MG63 (cell line): ENCODE measurements around the gene GARIN5B. TPM values are rescaled to one million over a fixed set of nuclear protein-coding genes. Genes with fewer than 3 reads are reported as not detected.
"Not testable (repeated sequence)": the region's sequence is repeated elsewhere in the genome, so short reads cannot be mapped to it uniquely, and the experiment has no call there.

Experiments
- DNase-seq: peaks from one replicate; pipeline ENCODE4 v3.0.0-alpha.2; 2020
- H3K27me3 ChIP-seq: fragments of 250-450 bp; sonication (Bioruptor Pico); 2 replicates; pipeline ENCODE4 v1.5.1; 2020; ENCODE audit warnings: mild to moderate bottlenecking, moderate library complexity
- H3K36me3 ChIP-seq: fragments of 250-450 bp; sonication (Bioruptor Pico); 2 replicates; pipeline ENCODE4 v1.5.1; 2020; ENCODE audit warnings: mild to moderate bottlenecking, moderate library complexity
- H3K4me3 ChIP-seq: fragments of 250-450 bp; sonication (Bioruptor Pico); 2 replicates; pipeline ENCODE4 v1.5.1; 2020; ENCODE audit warnings: mild to moderate bottlenecking, moderate library complexity
- H3K9me3 ChIP-seq: fragments of 250-450 bp; sonication (Bioruptor Pico); 2 replicates; pipeline ENCODE4 v1.5.1; 2020; ENCODE audit warnings: mild to moderate bottlenecking, moderate library complexity
- total RNA-seq: library from RNA; depleted of rRNA; stranded (reverse); fragments of >200 nt; shearing (Covaris generic); gene quantifications from 2 replicates; pipeline ENCODE4 v1.2.3, GENCODE V29; 2014; ENCODE audit warnings: low replicate concordance; rRNA removed

Gene GARIN5B
- total RNA-seq: not detected in 2 replicates

GRCh38 chr19:55362990-55363716 is at the start of gene GARIN5B:
Gene GARIN5B (minus strand): TSS chr19:55363260. CDS start chr19:55363066, 194 bp downstream.
- Histone ChIP-seq H3K4me3 (no peak within 1 kb of the TSS), H3K36me3 (no peaks in the 10 kb centered on the region), H3K27me3 (no peaks in the 10 kb centered on the region), H3K9me3 (no peaks in the 10 kb centered on the region)
- DNase-seq: no peak

- peaks cover 20% of the 10 kb centered on the region for H3K36me3 ChIP-seq
- no peaks in the 10 kb centered on the region for H3K9me3 ChIP-seq
- H3K4me3 ChIP-seq: no peak overlapping the region
- no peaks in the 10 kb centered on the region for H3K27me3 ChIP-seq
- no peak for DNase-seq
Observed at GRCh38 chr19:55410168-55410567, 47.1 kb upstream of the GARIN5B start.

GRCh38 chr19:55409179-55409578 is 46.1 kb upstream of the GARIN5B start:
- H3K27me3 ChIP-seq, H3K9me3 ChIP-seq, H3K4me3 ChIP-seq, DNase-seq: not testable (repeated sequence)
- peaks cover 30% of the 10 kb centered on the region for H3K36me3 ChIP-seq

GRCh38 chr19:55408533-55408872 is 45.4 kb upstream of the GARIN5B start:
- Histone ChIP-seq H3K27me3 (no peaks in the 10 kb centered on the region), H3K4me3 (peak overlapping the region; percentile 32), H3K36me3 (peaks cover 37% of the 10 kb centered on the region), H3K9me3 (no peaks in the 10 kb centered on the region)
- no peak for DNase-seq

- peaks cover 42% of the 10 kb centered on the region for H3K36me3 ChIP-seq
- DNase-seq: peak; percentile 99
- H3K4me3 ChIP-seq: peak overlapping the region; percentile 98
- no peaks in the 10 kb centered on the region for H3K27me3 ChIP-seq
- H3K9me3 ChIP-seq: no peaks in the 10 kb centered on the region
Observed at GRCh38 chr19:55407800-55408532, 44.9 kb upstream of the GARIN5B start.

DNA sequence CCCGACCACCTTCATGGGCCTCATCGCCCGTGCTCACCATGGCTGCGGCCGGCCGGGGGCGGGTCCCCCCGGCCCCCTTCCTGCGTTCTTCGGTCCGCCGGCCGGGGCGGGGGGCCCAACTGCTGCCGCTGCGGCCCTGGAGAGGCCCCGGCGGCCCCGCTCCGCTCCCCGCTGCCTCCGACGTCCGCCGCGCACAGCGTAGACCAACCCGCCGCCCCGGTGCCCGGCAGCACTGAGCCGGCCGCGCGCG is 44.4 kb upstream of the GARIN5B start, which contains the start of gene UBE2S:
Gene UBE2S (minus strand): TSS at position 239 of the 250 bp plus-strand sequence. CDS start 199 bp downstream, at position 40.
- Histone ChIP-seq H3K4me3 (peak within 1 kb of the TSS; percentile 98), H3K36me3 (peaks cover 47% of the 10 kb centered on the region)
- not testable (repeated sequence) for H3K27me3 ChIP-seq, H3K9me3 ChIP-seq, DNase-seq

DNA sequence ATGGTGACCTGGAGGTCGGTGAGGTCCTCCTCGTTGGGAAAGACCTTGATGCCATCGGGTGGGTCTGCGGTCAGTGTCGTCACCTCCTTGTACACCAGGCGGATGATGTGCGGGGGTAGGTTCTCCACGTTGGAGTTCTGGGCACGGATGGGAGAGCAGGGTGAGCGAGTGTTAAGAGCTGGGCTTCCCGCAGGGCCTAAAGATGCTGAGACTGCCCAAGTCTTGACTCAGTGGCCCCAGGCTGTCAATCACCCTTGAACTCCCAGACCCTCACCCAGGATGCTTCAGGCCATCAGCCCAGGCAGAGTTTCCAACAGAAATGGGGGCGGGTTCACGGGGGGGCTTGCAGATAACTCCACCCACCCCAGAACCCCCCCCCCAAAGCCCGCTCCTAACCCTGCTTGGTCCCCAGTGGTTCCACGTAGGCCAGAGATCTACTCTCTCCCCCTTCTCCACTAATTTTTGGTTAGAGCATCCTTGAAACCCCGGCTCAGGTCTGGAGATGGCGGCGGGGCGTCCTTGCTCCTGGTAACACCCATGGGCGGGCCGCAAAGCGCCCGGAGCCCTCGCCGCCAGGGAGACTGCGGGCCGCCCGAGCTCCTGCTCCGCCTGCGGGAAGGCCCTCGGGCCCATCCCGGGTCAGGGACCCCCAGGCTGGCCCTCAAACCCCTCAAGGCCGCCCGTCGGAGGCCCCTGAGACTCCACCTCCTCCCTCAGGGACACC is 43.9 kb upstream of the GARIN5B start:
- DNase-seq: peak; percentile 48
- Histone ChIP-seq H3K4me3 (peak overlapping the region; percentile 98), H3K36me3 (peaks cover 52% of the 10 kb centered on the region), H3K27me3 (no peaks in the 10 kb centered on the region), H3K9me3 (no peaks in the 10 kb centered on the region)

DNA sequence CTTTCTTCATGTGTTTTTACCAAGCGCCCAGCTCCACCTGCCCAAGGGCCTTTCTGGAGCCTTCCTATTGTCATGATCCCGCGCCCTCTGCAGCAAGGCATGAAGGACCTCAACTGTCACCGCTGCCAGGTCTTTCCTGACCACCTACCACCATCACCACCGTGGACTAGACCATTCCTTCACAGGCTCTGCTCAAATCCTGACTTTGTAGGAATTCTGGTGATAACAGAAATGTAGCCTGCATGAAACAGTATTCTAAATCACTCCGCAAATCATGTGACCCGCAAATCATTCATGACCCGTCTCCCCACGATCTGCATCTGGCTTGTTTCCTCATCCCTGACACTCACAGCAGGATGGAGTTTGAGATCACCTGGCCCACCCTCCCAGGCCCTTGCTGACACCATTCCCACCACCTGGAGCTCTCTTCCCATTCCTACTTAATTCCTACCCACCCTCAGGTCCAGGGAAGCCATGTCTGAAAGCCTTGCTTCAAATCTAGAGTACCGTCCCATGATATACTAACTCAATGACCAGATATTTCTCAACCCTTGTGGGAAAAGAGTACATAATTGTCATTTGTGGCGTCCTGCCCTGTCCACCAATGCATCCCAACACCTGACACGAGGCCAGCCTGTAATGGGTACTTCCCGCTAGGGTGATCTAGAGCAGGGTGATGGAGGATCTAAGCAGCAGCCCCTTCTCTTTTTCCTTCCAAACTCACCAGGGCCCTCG is 43.2 kb upstream of the GARIN5B start:
- no peaks in the 10 kb centered on the region for H3K27me3 ChIP-seq
- peak overlapping the region; percentile 98 for H3K4me3 ChIP-seq
- H3K36me3 ChIP-seq: peaks cover 58% of the 10 kb centered on the region
- no peak for DNase-seq
- no peaks in the 10 kb centered on the region for H3K9me3 ChIP-seq

DNA sequence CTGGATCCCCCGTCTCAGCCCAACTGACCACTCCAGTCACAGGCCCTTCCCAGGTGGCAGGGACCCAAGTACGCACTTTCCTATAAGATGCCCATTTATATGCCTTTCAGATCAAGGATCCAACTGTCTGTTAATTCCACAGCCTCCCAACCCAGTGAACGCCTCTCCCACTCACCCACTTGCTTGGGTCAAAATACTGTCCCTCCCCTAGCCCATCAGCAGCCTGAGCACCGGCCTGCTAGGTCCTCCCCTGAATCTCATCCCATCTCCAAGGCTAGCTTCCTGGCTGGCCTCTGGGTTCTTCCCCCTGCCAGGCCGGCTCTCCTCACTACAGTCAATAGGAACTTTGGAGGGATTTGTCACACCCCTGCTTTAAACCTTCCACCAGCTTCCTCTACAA is 42.6 kb upstream of the GARIN5B start:
- Histone ChIP-seq H3K4me3 (peak overlapping the region; percentile 98), H3K36me3 (peaks cover 64% of the 10 kb centered on the region), H3K9me3 (no peaks in the 10 kb centered on the region), H3K27me3 (no peaks in the 10 kb centered on the region)
- DNase-seq: no peak

DNA sequence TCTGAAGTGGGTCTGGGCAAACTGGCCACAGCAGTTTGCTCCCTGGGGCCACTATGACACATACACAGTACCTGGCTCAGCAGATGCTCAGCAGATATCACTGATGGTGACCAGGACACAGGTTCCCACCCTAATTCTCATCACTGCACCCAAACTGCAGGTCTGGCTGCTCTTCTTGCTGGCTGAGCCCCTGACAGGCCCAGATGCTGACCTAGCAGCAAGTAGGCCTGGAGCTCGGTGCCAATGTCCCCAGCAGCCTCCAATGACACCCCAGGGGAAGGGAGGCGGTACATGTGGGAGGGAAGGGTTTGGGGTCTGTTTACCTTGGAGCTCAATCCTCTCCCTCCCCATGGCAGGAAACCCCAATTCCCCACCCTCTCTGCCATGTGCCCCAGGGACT is 39.4 kb upstream of the GARIN5B start:
- no peaks in the 10 kb centered on the region for H3K27me3 ChIP-seq
- H3K36me3 ChIP-seq: peaks cover 75% of the 10 kb centered on the region
- no peaks in the 10 kb centered on the region for H3K9me3 ChIP-seq
- H3K4me3 ChIP-seq: no peak overlapping the region
- DNase-seq: no peak

DNA sequence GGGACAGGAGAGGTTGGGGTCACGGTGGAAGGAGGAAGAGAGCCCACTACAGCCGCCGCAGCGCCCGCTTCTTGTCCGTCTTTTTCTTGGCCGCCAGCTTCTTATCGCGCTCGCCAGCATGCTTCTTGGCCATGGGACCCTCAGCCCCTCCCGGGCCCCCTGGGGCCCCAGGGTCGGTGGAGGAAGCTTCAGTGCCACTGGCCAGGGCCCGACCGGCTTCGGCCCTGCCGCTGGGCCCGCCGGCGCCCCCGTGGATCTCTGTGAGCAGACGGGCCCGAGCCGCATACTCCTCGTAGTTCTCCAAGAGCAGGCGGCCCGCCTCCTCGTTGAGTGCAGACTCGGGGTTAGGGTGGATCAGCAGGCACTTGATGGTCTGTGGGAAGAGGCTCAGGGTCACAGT is 38.3 kb upstream of the GARIN5B start:
- not testable (repeated sequence) for H3K27me3 ChIP-seq, H3K4me3 ChIP-seq, H3K9me3 ChIP-seq, DNase-seq
- H3K36me3 ChIP-seq: peaks cover 67% of the 10 kb centered on the region

DNA sequence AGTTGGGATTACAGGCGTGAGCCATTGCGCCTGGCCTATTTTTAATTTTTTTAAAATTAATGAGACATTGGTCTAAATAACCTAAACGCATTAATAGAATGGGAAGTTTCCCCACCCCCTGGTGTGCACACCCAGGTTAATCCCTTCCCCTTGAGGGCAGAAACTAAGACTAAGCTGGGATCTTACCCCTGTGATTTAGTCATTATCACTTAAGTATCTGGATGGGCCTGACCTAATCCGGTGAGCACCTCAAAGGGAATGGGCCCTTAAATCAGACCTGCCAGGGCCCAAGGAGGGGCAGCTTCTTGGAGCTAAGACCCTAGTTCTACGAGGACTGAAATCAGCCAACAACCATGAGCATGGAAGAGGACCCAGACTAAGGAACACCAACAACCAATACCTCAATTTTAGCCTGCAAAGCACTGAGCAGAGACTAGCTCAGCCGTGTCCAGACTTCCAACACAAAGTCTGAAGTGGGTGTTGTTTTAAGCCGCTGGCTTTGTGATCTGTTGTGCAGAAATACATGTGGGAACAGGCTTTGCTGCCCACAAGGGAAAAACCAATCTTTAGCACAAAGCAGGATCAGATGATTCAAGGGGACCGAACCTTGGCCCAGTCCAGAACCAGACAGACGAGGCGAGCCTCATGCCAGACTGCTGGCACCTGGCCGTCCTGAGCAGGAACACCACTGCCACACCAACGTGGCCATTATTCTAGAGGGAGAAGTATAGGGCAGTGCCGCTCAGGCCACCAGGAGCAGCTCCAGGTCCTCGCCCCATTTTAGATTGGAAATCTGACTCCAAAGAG is 37.4 kb upstream of the GARIN5B start:
- Histone ChIP-seq H3K4me3 (no peak overlapping the region), H3K27me3 (no peaks in the 10 kb centered on the region), H3K9me3 (no peaks in the 10 kb centered on the region), H3K36me3 (peaks cover 58% of the 10 kb centered on the region)
- DNase-seq: no peak

- no peak for DNase-seq
- no peak overlapping the region for H3K4me3 ChIP-seq
- H3K9me3 ChIP-seq: no peaks in the 10 kb centered on the region
- no peaks in the 10 kb centered on the region for H3K27me3 ChIP-seq
- peaks cover 37% of the 10 kb centered on the region for H3K36me3 ChIP-seq
Observed at GRCh38 chr19:55398200-55398925, 35.3 kb upstream of the GARIN5B start.

DNA sequence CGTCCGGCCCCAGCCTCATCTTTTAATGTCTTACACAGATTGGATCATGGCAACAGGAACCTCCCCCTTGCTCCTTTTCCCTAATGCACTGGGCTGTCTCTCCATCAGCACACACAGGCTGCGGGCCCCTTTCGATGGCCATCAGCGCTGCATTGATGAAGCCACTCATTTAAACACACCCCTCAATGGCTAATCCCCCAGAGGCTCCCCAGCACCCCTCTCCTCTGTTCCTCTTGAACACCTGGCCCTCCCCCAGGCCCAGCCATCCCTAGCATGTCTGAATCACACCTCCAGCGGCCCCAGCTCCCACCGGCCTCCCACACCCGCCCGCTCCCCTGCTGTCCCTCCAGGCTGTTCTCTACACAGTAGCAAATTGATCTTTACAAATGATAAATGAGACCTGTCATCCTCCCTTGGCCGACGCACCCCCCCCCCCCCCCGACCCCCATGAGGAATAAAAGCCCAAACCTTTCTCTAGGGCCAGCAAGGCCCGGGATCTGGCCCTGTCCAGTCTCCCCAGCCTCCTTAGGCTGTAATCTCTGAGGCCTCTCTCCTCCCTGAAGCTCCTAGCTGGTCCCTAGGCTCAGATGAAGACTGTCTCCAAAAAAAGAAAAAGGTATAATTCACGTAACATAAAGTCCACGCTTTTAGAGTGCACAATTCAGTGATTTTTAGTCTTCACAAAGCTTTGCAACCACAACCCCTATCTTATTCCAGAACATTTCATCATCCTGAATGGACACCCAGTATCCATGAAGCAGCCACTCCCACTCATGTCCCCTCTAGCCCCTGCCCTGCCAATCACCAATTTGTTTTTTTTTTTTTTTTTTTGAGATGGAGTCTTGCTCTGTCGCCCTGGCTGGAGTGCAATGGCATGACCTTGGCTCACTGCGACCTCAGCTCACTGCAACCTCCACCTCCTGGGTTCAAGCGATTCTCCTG is 30.0 kb upstream of the GARIN5B start:
- Histone ChIP-seq H3K36me3 (peaks cover 40% of the 10 kb centered on the region), H3K9me3 (no peaks in the 10 kb centered on the region), H3K4me3 (no peak overlapping the region), H3K27me3 (no peaks in the 10 kb centered on the region)
- DNase-seq: no peak
